Hepatocyte (in vitro differentiated cells): Measurements from ENCODE around the gene DBN1.

Source experiments
- CTCF ChIP-seq: fragments of 200-600 bp; sonication (generic); IDR thresholded peaks from 2 replicates; pipeline ENCODE4 v1.5.1; 2016; ENCODE audit warnings: antibody characterized with exemption, mild to moderate bottlenecking; ENCODE audit not compliant: poor library complexity
- EZH2 ChIP-seq: fragments of 200-600 bp; sonication (generic); IDR thresholded peaks from 2 replicates; pipeline ENCODE4 v1.6.1; 2016; ENCODE audit warnings: antibody characterized with exemption, mild to moderate bottlenecking, borderline replicate concordance
- EZH2phosphoT487 ChIP-seq: fragments of 200-600 bp; sonication (generic); IDR thresholded peaks from one replicate; pipeline ENCODE4 v1.6.1; 2018; ENCODE audit warnings: antibody characterized with exemption, mild to moderate bottlenecking, low read depth, moderate library complexity; ENCODE audit not compliant: unreplicated experiment, severe bottlenecking

GRCh38 chr5:177508221-177508611 lies 34.8 kb upstream of the DBN1 start:
- TF ChIP-seq CTCF: no peak
- TF ChIP-seq EZH2: no peak
- TF ChIP-seq EZH2phosphoT487: no peak
